Measurements from ENCODE around the gene SPCS2. TPM values are rescaled to one million over a fixed set of nuclear protein-coding genes. Genes with fewer than 3 reads are reported as not detected.

The SPCS2 gene
- total RNA-seq, 4 donors from 2014 or later: 28.3 to 95.7 (median 61.7) TPM

- DNase-seq (ENCODE audit: low spot score in 2 of 2): no peak
- Histone ChIP-seq H3K4me1 (no peaks in the 10 kb centered on the region), H3K27ac (no peak overlapping the region), H3K36me3 (peaks cover 0 to 69% (median 0%) of the 10 kb centered on the region in 3 donors), H3K9me3 (no peaks in the 10 kb centered on the region), H3K27me3 (no peaks in the 10 kb centered on the region), H3K4me3 (no peak overlapping the region)
- TF ChIP-seq CTCF (IDR thresholded peaks at IDR 0.05) (no peak), EP300 (IDR thresholded peaks at IDR 0.05) (no peak), POLR2A (IDR thresholded peaks at IDR 0.05) (no peak)
These were observed 25.9 kb upstream of the SPCS2 start for GRCh38 chr11:74923125-74923524.

GRCh38 chr11:74925281-74925680, 23.8 kb upstream of the SPCS2 start:
- WGBS, 2 donors: 84 to 89% methylated on average over 4 of the region's 4 CpGs
- Histone ChIP-seq H3K9me3 (no peaks in the 10 kb centered on the region), H3K36me3 (peaks cover 0 to 69% (median 0%) of the 10 kb centered on the region in 3 donors), H3K4me1 (no peaks in the 10 kb centered on the region), H3K27ac (no peak overlapping the region), H3K27me3 (no peaks in the 10 kb centered on the region), H3K4me3 (no peak overlapping the region)
- TF ChIP-seq EP300 (IDR thresholded peaks at IDR 0.05) (no peak), CTCF (IDR thresholded peaks at IDR 0.05) (no peak), POLR2A (IDR thresholded peaks at IDR 0.05) (no peak)
- DNase-seq (ENCODE audit: low spot score in 2 of 2): no peak

GRCh38 chr11:74926304-74927030, 22.6 kb upstream of the SPCS2 start:
- WGBS, 2 donors: 81 to 82% methylated on average over 8 of the region's 8 CpGs

GRCh38 chr11:74927496-74927895, 21.6 kb upstream of the SPCS2 start:
- no peak overlapping the region for H3K27ac ChIP-seq
- no peaks in the 10 kb centered on the region for H3K9me3 ChIP-seq
- no peaks in the 10 kb centered on the region for H3K4me1 ChIP-seq
- H3K4me3 ChIP-seq: no peak overlapping the region
- no peak for TF ChIP-seq EP300 (IDR thresholded peaks at IDR 0.05)
- TF ChIP-seq POLR2A (IDR thresholded peaks at IDR 0.05): no peak
- no peak for TF ChIP-seq CTCF (IDR thresholded peaks at IDR 0.05)
- DNase-seq (ENCODE audit: low spot score in 2 of 2): no peak
- H3K27me3 ChIP-seq: no peaks in the 10 kb centered on the region
- peaks cover 0 to 74% (median 0%) of the 10 kb centered on the region in 3 donors for H3K36me3 ChIP-seq

More at GRCh38 chr11:74926304-74927030, 22.6 kb upstream of the SPCS2 start:
- no peaks in the 10 kb centered on the region for H3K27me3 ChIP-seq
- peaks cover 0 to 69% (median 0%) of the 10 kb centered on the region in 3 donors for H3K36me3 ChIP-seq
- no peak overlapping the region for H3K27ac ChIP-seq
- DNase-seq (ENCODE audit: low spot score in 2 of 2): no peak
- no peak overlapping the region for H3K4me3 ChIP-seq
- no peaks in the 10 kb centered on the region for H3K9me3 ChIP-seq
- no peaks in the 10 kb centered on the region for H3K4me1 ChIP-seq
- no peak for TF ChIP-seq EP300 (IDR thresholded peaks at IDR 0.05)

- Histone ChIP-seq H3K27me3 (no peaks in the 10 kb centered on the region), H3K4me1 (no peaks in the 10 kb centered on the region), H3K36me3 (peaks cover 0 to 92% (median 5%) of the 10 kb centered on the region in 3 donors), H3K9me3 (no peaks in the 10 kb centered on the region), H3K4me3 (no peak overlapping the region), H3K27ac (no peak overlapping the region)
- 54% methylated on average over 8 of the region's 8 CpGs for WGBS, 2 donors
- TF ChIP-seq CTCF (IDR thresholded peaks at IDR 0.05) (peak; percentile 65 to 87 (median 75)), EP300 (IDR thresholded peaks at IDR 0.05) (no peak), POLR2A (IDR thresholded peaks at IDR 0.05) (no peak)
- peak; percentile 53 to 90 for DNase-seq (ENCODE audit: low spot score in 2 of 2)
These were observed 19.4 kb upstream of the SPCS2 start for GRCh38 chr11:74929431-74930363.

Data from tibial nerve (tissue), 4 donors.